ENCODE data around the gene PUS3.
A peak's percentile ranks its signal among the peaks of the same experiment; 100 is the strongest.

Gene PUS3

GRCh38 chr11:125945011-125945796 lies 42.2 kb upstream of the PUS3 start:
- H3K27me3 ChIP-seq (ENCODE audit: control insufficient read depth, insufficient read depth, low read length), result no peaks in the 10 kb centered on the region
- H3K4me3 ChIP-seq (ENCODE audit: low read length), result no peak overlapping the region
- no peak overlapping the region for H3K27ac ChIP-seq (ENCODE audit: low read depth, low read length)
- no peaks in the 10 kb centered on the region for H3K4me1 ChIP-seq (ENCODE audit: control insufficient read depth, insufficient read depth, low read length)
- no peaks in the 10 kb centered on the region for H3K36me3 ChIP-seq (ENCODE audit: control insufficient read depth, insufficient read depth, low read length)
- no peak overlapping the region for H3K9ac ChIP-seq (ENCODE audit: low read length)

GRCh38 chr11:125944350-125945010 lies 41.5 kb upstream of the PUS3 start:
- H3K27me3 ChIP-seq (ENCODE audit: control insufficient read depth, insufficient read depth, low read length), result no peaks in the 10 kb centered on the region
- H3K9ac ChIP-seq (ENCODE audit: low read length), result no peak overlapping the region
- no peak overlapping the region for H3K27ac ChIP-seq (ENCODE audit: low read depth, low read length)
- H3K36me3 ChIP-seq (ENCODE audit: control insufficient read depth, insufficient read depth, low read length), result no peaks in the 10 kb centered on the region
- no peak overlapping the region for H3K4me3 ChIP-seq (ENCODE audit: low read length)
- no peaks in the 10 kb centered on the region for H3K4me1 ChIP-seq (ENCODE audit: control insufficient read depth, insufficient read depth, low read length)

- H3K27me3 ChIP-seq (ENCODE audit: control insufficient read depth, insufficient read depth, low read length), result no peaks in the 10 kb centered on the region
- no peaks in the 10 kb centered on the region for H3K36me3 ChIP-seq (ENCODE audit: control insufficient read depth, insufficient read depth, low read length)
- no peak overlapping the region for H3K9ac ChIP-seq (ENCODE audit: low read length)
- no peak overlapping the region for H3K27ac ChIP-seq (ENCODE audit: low read depth, low read length)
- no peak overlapping the region for H3K4me3 ChIP-seq (ENCODE audit: low read length)
- H3K4me1 ChIP-seq (ENCODE audit: control insufficient read depth, insufficient read depth, low read length), result peaks cover 7% of the 10 kb centered on the region
These were observed 40.8 kb upstream of the PUS3 start for GRCh38 chr11:125943661-125944349.

GRCh38 chr11:125942771-125943428 lies 39.9 kb upstream of the PUS3 start:
- Histone ChIP-seq H3K27ac (ENCODE audit: low read depth, low read length) (no peak overlapping the region), H3K27me3 (ENCODE audit: control insufficient read depth, insufficient read depth, low read length) (no peaks in the 10 kb centered on the region), H3K36me3 (ENCODE audit: control insufficient read depth, insufficient read depth, low read length) (no peaks in the 10 kb centered on the region), H3K9ac (ENCODE audit: low read length) (no peak overlapping the region), H3K4me3 (ENCODE audit: low read length) (no peak overlapping the region), H3K4me1 (ENCODE audit: control insufficient read depth, insufficient read depth, low read length) (peaks cover 13% of the 10 kb centered on the region)

GRCh38 chr11:125941619-125942611 lies 38.9 kb upstream of the PUS3 start:
- H3K4me1 ChIP-seq (ENCODE audit: control insufficient read depth, insufficient read depth, low read length), result peaks cover 13% of the 10 kb centered on the region
- no peak overlapping the region for H3K4me3 ChIP-seq (ENCODE audit: low read length)
- H3K27ac ChIP-seq (ENCODE audit: low read depth, low read length), result no peak overlapping the region
- no peaks in the 10 kb centered on the region for H3K36me3 ChIP-seq (ENCODE audit: control insufficient read depth, insufficient read depth, low read length)
- no peaks in the 10 kb centered on the region for H3K27me3 ChIP-seq (ENCODE audit: control insufficient read depth, insufficient read depth, low read length)
- H3K9ac ChIP-seq (ENCODE audit: low read length), result no peak overlapping the region

- no peak overlapping the region for H3K27ac ChIP-seq (ENCODE audit: low read depth, low read length)
- no peak overlapping the region for H3K9ac ChIP-seq (ENCODE audit: low read length)
- no peak overlapping the region for H3K4me3 ChIP-seq (ENCODE audit: low read length)
- no peaks in the 10 kb centered on the region for H3K27me3 ChIP-seq (ENCODE audit: control insufficient read depth, insufficient read depth, low read length)
- H3K36me3 ChIP-seq (ENCODE audit: control insufficient read depth, insufficient read depth, low read length), result no peaks in the 10 kb centered on the region
- H3K4me1 ChIP-seq (ENCODE audit: control insufficient read depth, insufficient read depth, low read length), result peaks cover 13% of the 10 kb centered on the region
These were observed 38.2 kb upstream of the PUS3 start for GRCh38 chr11:125941267-125941618.

- Histone ChIP-seq H3K27ac (ENCODE audit: low read depth, low read length) (no peak overlapping the region), H3K27me3 (ENCODE audit: control insufficient read depth, insufficient read depth, low read length) (no peaks in the 10 kb centered on the region), H3K4me3 (ENCODE audit: low read length) (no peak overlapping the region), H3K9ac (ENCODE audit: low read length) (no peak overlapping the region), H3K4me1 (ENCODE audit: control insufficient read depth, insufficient read depth, low read length) (peaks cover 13% of the 10 kb centered on the region), H3K36me3 (ENCODE audit: control insufficient read depth, insufficient read depth, low read length) (no peaks in the 10 kb centered on the region)
These were observed 37.1 kb upstream of the PUS3 start for GRCh38 chr11:125940145-125940544.

GRCh38 chr11:125939081-125939521 lies 36.1 kb upstream of the PUS3 start:
- Histone ChIP-seq H3K4me3 (ENCODE audit: low read length) (no peak overlapping the region), H3K27me3 (ENCODE audit: control insufficient read depth, insufficient read depth, low read length) (no peaks in the 10 kb centered on the region), H3K36me3 (ENCODE audit: control insufficient read depth, insufficient read depth, low read length) (no peaks in the 10 kb centered on the region), H3K9ac (ENCODE audit: low read length) (no peak overlapping the region), H3K27ac (ENCODE audit: low read depth, low read length) (peak overlapping the region; percentile 1), H3K4me1 (ENCODE audit: control insufficient read depth, insufficient read depth, low read length) (peaks cover 13% of the 10 kb centered on the region)

GRCh38 chr11:125938418-125938817 lies 35.4 kb upstream of the PUS3 start:
- H3K4me3 ChIP-seq (ENCODE audit: low read length), result no peak overlapping the region
- H3K27ac ChIP-seq (ENCODE audit: low read depth, low read length), result no peak overlapping the region
- H3K27me3 ChIP-seq (ENCODE audit: control insufficient read depth, insufficient read depth, low read length), result no peaks in the 10 kb centered on the region
- H3K9ac ChIP-seq (ENCODE audit: low read length), result no peak overlapping the region
- H3K36me3 ChIP-seq (ENCODE audit: control insufficient read depth, insufficient read depth, low read length), result no peaks in the 10 kb centered on the region
- H3K4me1 ChIP-seq (ENCODE audit: control insufficient read depth, insufficient read depth, low read length), result peaks cover 13% of the 10 kb centered on the region

- Histone ChIP-seq H3K4me1 (ENCODE audit: control insufficient read depth, insufficient read depth, low read length) (peaks cover 23% of the 10 kb centered on the region), H3K4me3 (ENCODE audit: low read length) (no peak overlapping the region), H3K27ac (ENCODE audit: low read depth, low read length) (no peak overlapping the region), H3K36me3 (ENCODE audit: control insufficient read depth, insufficient read depth, low read length) (no peaks in the 10 kb centered on the region), H3K9ac (ENCODE audit: low read length) (no peak overlapping the region), H3K27me3 (ENCODE audit: control insufficient read depth, insufficient read depth, low read length) (no peaks in the 10 kb centered on the region)
These were observed 32.7 kb upstream of the PUS3 start for GRCh38 chr11:125935618-125936199.

GRCh38 chr11:125935056-125935455 lies 32.0 kb upstream of the PUS3 start:
- no peak overlapping the region for H3K9ac ChIP-seq (ENCODE audit: low read length)
- no peak overlapping the region for H3K27ac ChIP-seq (ENCODE audit: low read depth, low read length)
- H3K4me1 ChIP-seq (ENCODE audit: control insufficient read depth, insufficient read depth, low read length), result peaks cover 23% of the 10 kb centered on the region
- no peaks in the 10 kb centered on the region for H3K27me3 ChIP-seq (ENCODE audit: control insufficient read depth, insufficient read depth, low read length)
- H3K36me3 ChIP-seq (ENCODE audit: control insufficient read depth, insufficient read depth, low read length), result no peaks in the 10 kb centered on the region
- no peak overlapping the region for H3K4me3 ChIP-seq (ENCODE audit: low read length)

Measured in rectal smooth muscle tissue (tissue), 1 donor.